ENCODE measurements around the gene DHFR. TPM values are rescaled to one million over a fixed set of nuclear protein-coding genes. Genes with fewer than 3 reads are reported as not detected.

DHFR gene
- total RNA-seq, 4 donors from 2014 or later: 13.9 to 18.6 (median 16.2) TPM

DNA sequence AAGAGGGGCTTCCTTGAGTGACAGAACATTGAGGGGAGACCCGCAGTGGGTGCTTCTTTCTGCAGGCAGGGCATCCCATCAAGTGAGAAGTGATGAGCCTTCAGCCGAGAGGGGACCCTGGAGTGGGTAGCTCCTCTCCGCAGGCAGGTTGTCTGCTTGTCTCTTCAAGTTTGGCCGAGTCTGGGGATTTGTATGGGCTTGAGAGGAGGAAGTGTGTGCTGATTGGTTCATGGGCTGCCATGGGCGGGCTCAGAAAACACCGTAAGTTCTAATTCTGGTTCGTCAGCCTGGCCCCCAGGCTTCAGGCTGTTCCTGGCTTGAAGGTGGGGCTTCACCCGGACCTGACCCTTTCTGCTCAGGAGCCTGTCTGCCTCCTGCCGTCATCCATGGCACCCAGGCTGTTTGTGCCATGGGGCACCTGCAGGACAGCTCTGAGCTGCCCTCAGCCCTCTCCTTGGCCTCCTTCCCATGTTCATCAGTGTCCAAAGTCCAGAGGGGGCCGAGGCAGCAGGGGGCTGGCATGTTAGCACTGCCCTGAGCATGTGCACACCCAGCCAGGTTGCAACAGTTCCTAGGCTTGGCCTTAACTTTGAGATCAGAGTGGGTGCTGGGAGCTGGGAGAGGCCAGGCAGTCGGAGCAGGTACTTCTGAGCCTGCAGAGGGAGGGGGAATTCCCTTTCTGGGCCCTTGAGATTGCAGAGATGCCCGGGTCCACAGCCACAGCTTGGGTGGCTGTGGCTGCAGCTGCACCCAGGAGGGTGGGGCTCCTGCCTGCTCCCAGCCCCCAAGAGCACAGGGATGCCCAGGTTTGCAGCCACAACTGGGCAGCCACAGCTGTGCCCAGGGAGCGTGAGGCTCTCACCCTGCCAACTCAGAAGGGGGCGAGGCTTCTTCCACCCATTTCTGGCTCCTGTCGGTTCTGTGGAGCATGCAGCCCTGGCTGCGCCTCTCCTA is 13.5 kb upstream of the DHFR start:
- no peak for TF ChIP-seq CTCF (IDR thresholded peaks at IDR 0.05; ENCODE audit: low read depth)

GRCh38 chr5:80667384-80667783 is 12.6 kb upstream of the DHFR start:
- TF ChIP-seq CTCF (IDR thresholded peaks at IDR 0.05; ENCODE audit: low read depth): no peak

DNA sequence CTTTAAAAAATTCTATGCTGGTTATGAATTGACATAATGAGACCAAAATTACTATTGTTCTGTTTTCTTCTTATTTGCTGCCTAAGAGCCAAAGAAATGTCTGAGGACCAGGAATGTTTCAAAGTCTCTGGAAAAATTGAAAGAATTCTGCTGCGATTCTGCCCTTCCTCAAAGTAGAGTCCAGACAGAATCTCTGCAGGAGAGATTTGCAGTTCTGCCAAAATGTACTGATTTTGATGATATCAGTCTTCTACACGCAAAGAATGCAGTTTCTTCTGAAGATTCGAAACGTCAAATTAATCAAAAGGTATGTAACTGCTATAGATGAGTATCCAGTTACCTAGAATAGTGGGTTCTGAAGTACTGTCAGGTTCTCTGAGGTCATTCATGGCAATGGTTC is 10.3 kb upstream of the DHFR start:
- TF ChIP-seq CTCF (IDR thresholded peaks at IDR 0.05; ENCODE audit: low read depth): no peak

DNA sequence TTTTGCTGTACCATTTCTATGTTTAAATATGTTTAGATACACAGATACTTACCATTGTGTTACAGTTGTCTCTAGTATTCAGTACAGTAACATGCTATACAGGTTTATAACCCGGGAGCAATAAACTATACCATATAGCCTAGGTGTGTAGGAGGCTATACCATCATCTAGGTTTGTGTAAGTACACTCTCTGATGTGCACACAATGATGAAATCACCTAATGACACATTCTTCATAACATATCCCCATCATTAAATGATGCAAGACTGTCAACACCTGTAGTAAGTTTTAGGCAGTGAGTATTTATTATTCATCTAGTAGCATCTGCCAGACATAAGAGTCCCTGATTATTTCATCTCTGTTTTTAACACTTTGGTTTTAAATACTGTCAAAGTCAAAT is 7.3 kb upstream of the DHFR start:
- TF ChIP-seq CTCF (IDR thresholded peaks at IDR 0.05; ENCODE audit: low read depth): no peak

DNA sequence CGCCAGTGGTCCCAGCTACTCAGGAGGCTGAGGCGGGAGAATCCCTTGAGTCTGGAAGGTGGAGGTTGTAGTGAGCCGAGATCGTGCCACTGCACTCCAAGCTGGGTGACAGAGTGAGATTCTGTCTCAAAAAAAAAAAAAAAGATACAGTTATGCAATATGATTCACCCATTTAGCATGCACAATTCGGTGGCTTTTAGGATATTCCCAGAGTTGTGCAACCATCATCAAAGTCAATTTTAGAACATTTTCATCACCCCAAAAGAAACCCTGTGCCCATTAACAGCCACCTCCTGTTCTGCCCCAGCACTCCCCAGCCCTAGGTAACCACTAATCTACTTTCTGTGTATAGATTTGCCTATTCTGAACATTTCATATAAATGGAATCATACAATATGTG is 4.3 kb upstream of the DHFR start:
- TF ChIP-seq CTCF (IDR thresholded peaks at IDR 0.05; ENCODE audit: low read depth): no peak

DNA sequence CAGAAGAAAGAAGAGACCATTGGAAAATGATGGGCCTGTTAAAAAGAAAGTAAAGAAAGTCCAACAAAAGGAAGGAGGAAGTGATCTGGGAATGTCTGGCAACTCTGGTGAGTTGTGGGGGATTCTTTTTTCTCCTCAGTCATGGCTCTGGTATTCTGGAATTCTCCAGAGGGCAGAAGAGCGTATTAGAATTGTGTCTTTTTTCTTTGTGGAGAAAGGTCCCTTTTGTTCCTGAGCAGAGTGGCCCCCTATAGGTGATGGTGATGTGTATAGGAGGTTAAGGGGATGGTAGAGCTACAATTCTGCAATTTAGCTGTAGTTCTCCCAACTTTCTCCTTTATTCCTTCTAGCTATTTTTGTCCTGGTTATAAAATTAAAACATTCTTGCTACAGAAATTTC is 1.6 kb upstream of the DHFR start:
- TF ChIP-seq CTCF (IDR thresholded peaks at IDR 0.05; ENCODE audit: low read depth): no peak

GRCh38 chr5:80655231-80655774 is 520 bp upstream of the DHFR start:
- TF ChIP-seq CTCF (IDR thresholded peaks at IDR 0.05; ENCODE audit: low read depth): no peak
